ENCODE data around the gene DPYD. TPM values are rescaled to one million over a fixed set of nuclear protein-coding genes. Genes with fewer than 3 reads are reported as not detected.
A peak's percentile ranks its signal among the peaks of the same experiment; 100 is the strongest.

Gene DPYD
- total RNA-seq (ENCODE audit: low replicate concordance): 81.9 and 183 TPM in 2 replicates

- TF ChIP-seq CTCF (IDR thresholded peaks at IDR 0.05; ENCODE audit: insufficient read depth, low read length): no peak
- DNase-seq (ENCODE audit: low read depth): peak; percentile 88
- H3K4me3 ChIP-seq (ENCODE audit: low read depth, low read length): peak within 1 kb of the TSS; percentile 97
These were observed at the start of gene DPYD for GRCh38 chr1:97920832-97921571. Gene DPYD, minus strand, starts transcription at chr1:97921034. Its CDS starts 112 bp downstream, at chr1:97920922.

- no peak overlapping the region for H3K4me3 ChIP-seq (ENCODE audit: low read depth, low read length)
- DNase-seq (ENCODE audit: low read depth): no peak
- no peak for TF ChIP-seq CTCF (IDR thresholded peaks at IDR 0.05; ENCODE audit: insufficient read depth, low read length)
These were observed 39.6 kb upstream of the DPYD start for GRCh38 chr1:97960470-97960869.

GRCh38 chr1:97947695-97948094, 26.9 kb upstream of the DPYD start:
- TF ChIP-seq CTCF (IDR thresholded peaks at IDR 0.05; ENCODE audit: insufficient read depth, low read length): no peak
- no peak overlapping the region for H3K4me3 ChIP-seq (ENCODE audit: low read depth, low read length)
- DNase-seq (ENCODE audit: low read depth): peak; percentile 19

- peak overlapping the region; percentile 7 for H3K4me3 ChIP-seq (ENCODE audit: low read depth, low read length)
- no peak for TF ChIP-seq CTCF (IDR thresholded peaks at IDR 0.05; ENCODE audit: insufficient read depth, low read length)
These were observed 22.5 kb upstream of the DPYD start for GRCh38 chr1:97943354-97943753.

GRCh38 chr1:97942161-97943123, 21.6 kb upstream of the DPYD start:
- no peak for DNase-seq (ENCODE audit: low read depth)
- no peak overlapping the region for H3K4me3 ChIP-seq (ENCODE audit: low read depth, low read length)
- no peak for TF ChIP-seq CTCF (IDR thresholded peaks at IDR 0.05; ENCODE audit: insufficient read depth, low read length)

More at GRCh38 chr1:97943354-97943753, 22.5 kb upstream of the DPYD start:
- DNase-seq (ENCODE audit: low read depth): peak; percentile 92

GRCh38 chr1:97938285-97938642, 17.4 kb upstream of the DPYD start:
- DNase-seq (ENCODE audit: low read depth): no peak
- no peak overlapping the region for H3K4me3 ChIP-seq (ENCODE audit: low read depth, low read length)
- TF ChIP-seq CTCF (IDR thresholded peaks at IDR 0.05; ENCODE audit: insufficient read depth, low read length): no peak
